SU-DHL-6 (cell line): ENCODE data around the gene WDR41.

Experiments
- H2AFZ ChIP-seq: fragments of 200-600 bp; sonication (generic); 2 replicates; pipeline ENCODE4 v1.6.1; 2014; ENCODE audit warnings: low read depth, mild to moderate bottlenecking, moderate library complexity, mixed read lengths, antibody characterized with exemption, low read length; ENCODE audit not compliant: severe bottlenecking
- H3F3A ChIP-seq: fragments of 200-600 bp; shearing (Covaris generic); 2 replicates; pipeline ENCODE4 v1.6.0; 2016; ENCODE audit warnings: antibody characterized with exemption, mild to moderate bottlenecking; ENCODE audit not compliant: insufficient read depth
- H3K27ac ChIP-seq: fragments of 200-600 bp; sonication (generic); 2 replicates; pipeline ENCODE4 v1.5.1; 2016; ENCODE audit warnings: low read depth, mild to moderate bottlenecking, low read length, moderate library complexity, mixed read lengths
- H3K27me3 ChIP-seq: fragments of 200-600 bp; sonication (generic), shearing (Covaris generic); 2 replicates; pipeline ENCODE4 v1.6.0; 2014; ENCODE audit warnings: mild to moderate bottlenecking, low read length
- H3K36me3 ChIP-seq: fragments of 200-600 bp; sonication (generic); 2 replicates; pipeline ENCODE4 v1.6.1; 2014; ENCODE audit warnings: mild to moderate bottlenecking, low read length, mixed read lengths
- H3K4me2 ChIP-seq: fragments of 300-600, 200-600 bp; shearing (Covaris generic), sonication (generic); 2 replicates; pipeline ENCODE4 v1.6.0; 2014; ENCODE audit warnings: low read length, low read depth, mild to moderate bottlenecking; ENCODE audit not compliant: poor library complexity, severe bottlenecking
- H3K4me3 ChIP-seq: fragments of 200-600 bp; sonication (generic); 2 replicates; pipeline ENCODE4 v1.5.1; 2014; ENCODE audit warnings: antibody characterized with exemption, low read length, mild to moderate bottlenecking, mixed read lengths; ENCODE audit not compliant: insufficient read depth, poor library complexity, severe bottlenecking
- H3K79me2 ChIP-seq: fragments of 200-600 bp; sonication (generic); 2 replicates; pipeline ENCODE4 v1.6.1; 2014; ENCODE audit warnings: mild to moderate bottlenecking, low read length, moderate library complexity; ENCODE audit not compliant: insufficient read depth
- H3K9ac ChIP-seq: fragments of 200-600 bp; sonication (generic); 2 replicates; pipeline ENCODE4 v1.7.0; 2014; ENCODE audit warnings: mild to moderate bottlenecking, low read length
- H3K9me2 ChIP-seq: fragments of 200-600 bp; sonication (generic); replicated peaks from 2 replicates; pipeline ENCODE4 v1.6.1; 2014; ENCODE audit warnings: low read length; ENCODE audit not compliant: insufficient read depth
- H3K9me3 ChIP-seq: fragments of 200-600 bp; sonication (generic); 2 replicates; pipeline ENCODE4 v1.6.1; 2014; ENCODE audit warnings: low read length, mixed read lengths; ENCODE audit not compliant: insufficient read depth
- H4K20me1 ChIP-seq: fragments of 200-600 bp; sonication (generic); 2 replicates; pipeline ENCODE4 v1.6.1; 2014; ENCODE audit warnings: low read depth, mild to moderate bottlenecking, antibody characterized with exemption, low read length, moderate library complexity, mixed read lengths
- CTCF ChIP-seq: fragments of 200-600 bp; sonication (generic); IDR thresholded peaks from one replicate; pipeline ENCODE4 v1.5.1; 2017; ENCODE audit warnings: antibody characterized with exemption, mild to moderate bottlenecking, low read length, moderate library complexity; ENCODE audit not compliant: insufficient read depth, poor library complexity, severe bottlenecking
- EZH2phosphoT487 ChIP-seq: fragments of 200-600 bp; sonication (generic), shearing (Covaris generic); conservative IDR thresholded peaks from 2 replicates; pipeline ENCODE4 v1.6.1; 2018; ENCODE audit warnings: mild to moderate bottlenecking, antibody characterized with exemption, low read length, moderate library complexity, mixed read lengths

WDR41 gene

DNA sequence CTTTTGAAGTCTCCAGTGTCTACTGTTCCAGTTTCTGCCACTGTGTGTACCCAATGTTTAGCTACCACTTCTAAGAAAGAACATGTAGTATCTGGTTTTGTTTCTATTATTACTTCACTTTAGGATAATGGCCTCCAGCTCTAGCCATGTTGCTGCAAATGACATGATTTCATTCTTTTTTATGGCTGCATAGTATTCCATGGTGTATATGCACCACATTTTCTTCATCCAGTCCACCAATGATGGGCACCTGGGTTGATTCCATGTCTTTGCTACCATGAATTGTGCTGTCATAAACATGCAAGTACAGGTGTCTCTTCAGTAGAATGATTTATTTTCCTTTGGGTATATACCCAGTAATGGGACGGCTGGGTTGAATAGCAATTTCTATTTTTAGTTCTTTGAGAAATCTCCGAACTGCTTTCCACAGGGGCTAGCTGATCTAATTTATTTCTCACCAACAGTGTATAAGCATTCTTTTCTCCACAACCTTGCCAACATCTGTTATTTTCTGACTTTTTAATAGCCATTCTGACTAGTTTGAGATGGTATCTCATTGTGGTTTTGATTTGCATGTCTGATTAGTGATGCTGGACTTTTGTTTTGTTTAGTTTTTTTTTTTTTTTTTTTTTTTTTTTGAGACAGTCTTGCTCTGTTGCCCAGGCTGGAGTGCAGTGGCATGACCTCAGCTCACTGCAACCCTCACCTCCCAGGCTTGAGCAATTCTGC, 68.9 kb downstream of the WDR41 start:
- Histone ChIP-seq H3K9ac (no peak overlapping the region), H2AFZ (no peak overlapping the region), H4K20me1 (no peaks in the 10 kb centered on the region), H3K4me2 (no peak overlapping the region), H3K9me2 (no peaks in the 10 kb centered on the region), H3K27ac (no peak overlapping the region), H3F3A (no peaks in the 10 kb centered on the region), H3K36me3 (peaks cover 13% of the 10 kb centered on the region; the same call in 1 of the 2 replicates), H3K9me3 (no peaks in the 10 kb centered on the region), H3K79me2 (no peaks in the 10 kb centered on the region), H3K27me3 (no peaks in the 10 kb centered on the region), H3K4me3 (no peak overlapping the region)
- TF ChIP-seq EZH2phosphoT487 (no peak), CTCF (no peak)

DNA sequence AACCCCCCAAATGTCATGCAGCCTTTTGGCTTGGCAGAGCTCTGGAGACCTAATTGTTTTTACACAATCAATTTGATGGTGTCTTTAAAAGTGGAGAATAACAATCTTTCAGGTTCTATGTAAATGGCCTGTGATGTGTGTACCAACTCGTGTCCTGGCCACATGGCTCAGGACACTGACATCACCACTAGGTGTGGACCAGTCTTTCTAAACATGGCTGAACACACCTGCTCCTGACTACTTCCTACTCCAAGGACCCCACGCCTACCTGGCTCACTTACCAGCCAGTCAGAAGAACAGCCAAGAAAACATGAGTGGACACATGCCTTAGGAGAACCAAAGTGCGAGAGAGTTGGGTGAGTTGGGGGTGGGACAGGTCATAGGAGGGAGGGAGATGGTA, 71.2 kb downstream of the WDR41 start:
- Histone ChIP-seq H3K9me3 (no peaks in the 10 kb centered on the region), H3K36me3 (no peaks in the 10 kb centered on the region), H3K4me2 (no peak overlapping the region), H3K27ac (no peak overlapping the region), H4K20me1 (no peaks in the 10 kb centered on the region), H3K79me2 (no peaks in the 10 kb centered on the region), H2AFZ (no peak overlapping the region), H3K27me3 (no peaks in the 10 kb centered on the region), H3K9me2 (no peaks in the 10 kb centered on the region), H3K9ac (no peak overlapping the region), H3F3A (no peaks in the 10 kb centered on the region), H3K4me3 (no peak overlapping the region)
- TF ChIP-seq EZH2phosphoT487 (no peak), CTCF (no peak)

- no peak overlapping the region for H3K4me3 ChIP-seq
- H3K9me3 ChIP-seq: no peaks in the 10 kb centered on the region
- no peak overlapping the region for H2AFZ ChIP-seq
- H3K9ac ChIP-seq: no peak overlapping the region
- H3K27me3 ChIP-seq: no peaks in the 10 kb centered on the region
- H3K4me2 ChIP-seq: no peak overlapping the region
- H4K20me1 ChIP-seq: no peaks in the 10 kb centered on the region
- TF ChIP-seq CTCF: no peak
- no peak for TF ChIP-seq EZH2phosphoT487
- H3K27ac ChIP-seq: no peak overlapping the region
- no peaks in the 10 kb centered on the region for H3K9me2 ChIP-seq
- no peaks in the 10 kb centered on the region for H3K79me2 ChIP-seq
- H3F3A ChIP-seq: no peaks in the 10 kb centered on the region
- no peaks in the 10 kb centered on the region for H3K36me3 ChIP-seq
Observed at GRCh38 chr5:77419644-77420582, 72.2 kb downstream of the WDR41 start.
